A549 treated with AZD9567 at 1 μM for 4 hours (cell line): Measurements from ENCODE around the gene HMG20B. TPM values are rescaled to one million over a fixed set of nuclear protein-coding genes. Genes with fewer than 3 reads are reported as not detected.

ENCODE experiments used
- total RNA-seq: library from RNA; stranded (reverse); fragments of 200-300 nt; extraction: Qiagen RNA extraction; gene quantifications from 5 replicates; pipeline ENCODE4 v1.2.3, GENCODE V29; 2022; ENCODE audit not compliant: insufficient read depth

Gene HMG20B
- 59.5 to 65.3 TPM (median 62.8 TPM) in 5 replicates for total RNA-seq

DNA sequence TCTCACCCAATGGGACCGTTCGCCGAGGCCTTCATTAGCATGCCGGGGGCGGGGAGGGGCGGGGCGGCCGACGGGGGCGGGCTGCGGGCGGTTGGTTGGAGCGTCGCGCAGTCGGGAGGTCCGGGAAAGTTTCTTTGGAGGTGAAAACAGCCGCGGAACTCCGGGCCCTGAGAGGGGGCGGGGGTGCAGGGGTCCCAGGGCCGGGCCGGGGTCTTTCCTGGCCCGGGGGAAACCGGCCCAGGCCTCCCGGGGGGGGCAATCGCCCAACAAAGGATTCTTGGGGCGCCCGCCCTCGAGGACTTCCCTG is at the start of gene HMG20B:
Gene HMG20B, plus strand, starts transcription at position 90 of the 307 bp plus-strand sequence. CDS start 366 bp downstream, outside the sequence.

DNA sequence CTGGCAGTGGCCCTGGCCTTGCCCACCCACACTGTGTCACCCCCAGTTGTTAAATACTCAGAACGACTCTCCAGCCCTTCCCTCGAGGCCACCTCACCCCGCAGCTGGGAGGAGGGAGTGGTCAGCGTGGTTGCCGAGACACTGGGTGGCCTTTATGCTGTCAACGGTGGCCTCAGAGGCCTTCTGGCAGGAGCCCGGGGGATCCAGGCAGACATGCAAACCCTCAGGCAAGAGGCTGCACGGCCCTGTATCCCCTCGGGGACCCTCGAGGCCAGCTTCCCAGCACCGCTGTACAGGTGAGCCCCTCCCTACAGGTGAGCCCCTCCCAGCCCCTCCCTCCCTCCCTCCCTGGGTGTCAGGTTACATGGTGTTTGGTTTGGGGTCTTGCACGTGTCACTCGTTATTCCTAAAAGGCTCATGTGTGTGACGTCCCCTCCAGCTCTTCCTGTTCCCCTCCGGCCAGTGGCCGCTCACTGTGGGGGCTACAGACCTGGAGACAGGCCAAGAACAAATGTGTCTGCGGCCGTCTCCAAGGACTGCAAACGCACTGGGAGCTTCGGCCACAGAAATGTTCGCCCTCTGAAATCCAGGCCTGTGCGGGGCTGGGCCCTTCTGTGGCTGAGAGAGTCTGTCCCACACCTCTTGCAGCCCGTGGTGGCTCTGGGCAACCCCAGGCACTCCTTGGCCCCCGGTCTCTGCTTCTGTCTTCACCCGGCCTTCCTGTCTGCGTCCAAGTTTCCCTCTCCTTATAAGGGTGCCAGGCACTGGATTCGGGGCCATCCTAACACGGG is 33.6 kb upstream of the HMG20B start, which contains the start of gene TEKTIP1:
Gene TEKTIP1, plus strand, starts transcription at position 210 of the 791 bp plus-strand sequence. Its CDS starts 4 bp downstream, at position 214.

DNA sequence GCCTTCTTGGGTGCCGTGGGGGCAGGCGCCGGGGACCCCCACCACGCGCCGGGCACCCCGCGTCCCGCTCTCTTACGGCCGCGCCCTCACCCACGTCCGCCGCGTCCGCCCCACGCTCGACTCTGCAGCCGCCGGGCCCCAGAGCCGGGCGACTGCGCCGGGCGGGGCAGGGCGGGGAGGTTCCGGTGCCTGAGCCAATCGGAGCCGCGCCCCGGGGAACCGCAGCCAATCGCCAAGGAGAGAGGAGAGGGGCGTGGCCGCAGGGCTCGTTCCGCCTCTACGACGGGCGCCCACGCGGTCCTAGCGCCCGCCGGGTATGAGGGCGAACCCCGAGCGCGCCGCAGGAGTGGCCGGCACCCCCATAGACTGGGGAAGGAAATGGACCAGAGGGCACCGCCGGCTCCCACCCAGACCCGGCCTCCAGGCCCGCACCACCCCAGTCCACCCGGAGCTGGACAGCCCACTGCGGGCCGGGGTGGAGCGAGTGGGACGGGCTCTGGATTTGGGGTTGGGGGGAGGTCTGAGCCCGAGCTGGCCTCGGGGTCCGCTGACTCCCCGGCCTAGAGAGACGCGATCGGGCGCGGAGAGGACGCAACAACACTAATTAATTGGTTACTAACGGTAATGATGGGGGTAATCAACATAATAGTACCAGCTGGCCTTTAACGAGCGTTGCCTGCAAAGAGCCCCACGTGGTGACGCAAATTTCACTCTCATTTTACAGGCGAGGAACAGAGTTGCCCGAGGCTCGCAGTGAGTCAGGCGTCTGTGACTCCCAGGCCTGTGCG is 15.1 kb upstream of the HMG20B start, which contains the start of gene MFSD12:
Gene MFSD12, minus strand, starts transcription at position 126 of the 788 bp plus-strand sequence. CDS start 183 bp downstream, outside the sequence.

DNA sequence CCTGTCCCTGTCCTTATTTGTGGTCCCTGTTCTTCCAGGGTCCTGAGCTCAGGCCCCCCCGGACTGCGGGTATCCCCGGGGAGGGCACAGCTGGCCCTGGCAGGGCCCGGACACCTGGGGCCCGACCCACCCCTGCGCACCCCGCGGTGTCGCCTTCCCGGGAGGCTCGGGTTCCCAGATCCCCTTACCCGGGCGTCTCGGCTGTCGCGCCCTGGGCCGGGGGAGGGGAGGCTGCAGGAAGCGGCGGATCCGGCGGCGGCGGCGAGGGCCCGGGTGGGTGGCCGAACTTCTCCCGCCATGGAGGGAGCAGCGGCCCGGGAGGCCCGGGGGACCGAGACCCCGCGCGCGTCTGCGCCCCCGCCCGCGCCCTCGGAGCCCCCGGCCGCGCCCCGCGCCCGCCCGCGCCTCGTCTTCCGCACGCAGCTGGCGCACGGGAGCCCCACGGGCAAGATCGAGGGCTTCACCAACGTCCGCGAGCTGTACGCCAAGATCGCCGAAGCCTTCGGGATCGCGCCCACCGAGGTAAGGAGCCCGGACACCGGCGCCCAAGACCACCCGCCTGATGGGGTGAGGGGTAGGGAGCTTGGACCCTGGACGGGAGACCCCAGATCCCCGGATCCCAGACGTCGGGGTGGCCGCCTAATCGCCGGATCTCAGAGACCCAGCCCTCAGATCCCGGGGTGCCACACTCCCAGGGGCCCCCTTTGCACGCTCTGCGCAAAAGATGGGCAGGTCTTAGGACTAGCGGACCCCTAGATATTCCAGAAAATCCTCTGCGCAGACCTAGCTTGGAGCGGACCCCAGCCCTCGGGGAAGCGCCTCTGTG is 12.8 kb downstream of the HMG20B start, which contains the start of gene GIPC3:
Gene GIPC3, plus strand, starts transcription at position 178 of the 826 bp plus-strand sequence. Its CDS starts 120 bp downstream, at position 298.

DNA sequence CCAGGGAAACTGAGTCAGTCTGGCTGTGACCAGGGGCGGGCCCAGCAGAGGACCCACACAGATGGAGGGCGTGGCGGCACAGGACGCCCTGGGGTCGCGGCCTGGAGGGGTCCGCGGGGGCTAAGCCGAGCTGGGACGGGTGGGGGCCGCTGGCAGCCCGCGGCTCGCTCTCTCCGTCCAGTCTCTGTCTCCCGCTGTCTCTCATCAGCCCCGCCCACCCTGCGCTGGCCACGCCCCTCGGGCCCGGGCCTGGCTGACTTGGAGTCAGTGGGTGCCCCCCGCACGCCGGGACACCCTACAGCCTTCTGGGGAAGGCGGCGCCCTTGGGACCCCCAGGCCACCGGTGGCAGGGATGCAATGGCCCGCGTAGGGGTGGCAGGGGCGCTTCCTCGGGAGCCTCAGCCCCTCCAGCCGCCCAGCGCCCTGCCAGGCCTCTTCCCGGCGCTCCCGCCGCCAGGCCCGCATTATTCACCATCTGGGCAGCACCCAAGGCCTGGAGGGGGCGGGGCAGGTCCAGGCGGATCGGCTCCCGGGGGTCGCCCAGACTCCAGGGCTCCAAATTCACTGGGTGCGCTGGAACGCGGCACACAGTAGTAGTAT is 34.0 kb downstream of the HMG20B start, which contains the start of gene TBXA2R:
Gene TBXA2R, minus strand, starts transcription at position 186 of the 600 bp plus-strand sequence. CDS start 6,241 bp downstream, outside the sequence.

DNA sequence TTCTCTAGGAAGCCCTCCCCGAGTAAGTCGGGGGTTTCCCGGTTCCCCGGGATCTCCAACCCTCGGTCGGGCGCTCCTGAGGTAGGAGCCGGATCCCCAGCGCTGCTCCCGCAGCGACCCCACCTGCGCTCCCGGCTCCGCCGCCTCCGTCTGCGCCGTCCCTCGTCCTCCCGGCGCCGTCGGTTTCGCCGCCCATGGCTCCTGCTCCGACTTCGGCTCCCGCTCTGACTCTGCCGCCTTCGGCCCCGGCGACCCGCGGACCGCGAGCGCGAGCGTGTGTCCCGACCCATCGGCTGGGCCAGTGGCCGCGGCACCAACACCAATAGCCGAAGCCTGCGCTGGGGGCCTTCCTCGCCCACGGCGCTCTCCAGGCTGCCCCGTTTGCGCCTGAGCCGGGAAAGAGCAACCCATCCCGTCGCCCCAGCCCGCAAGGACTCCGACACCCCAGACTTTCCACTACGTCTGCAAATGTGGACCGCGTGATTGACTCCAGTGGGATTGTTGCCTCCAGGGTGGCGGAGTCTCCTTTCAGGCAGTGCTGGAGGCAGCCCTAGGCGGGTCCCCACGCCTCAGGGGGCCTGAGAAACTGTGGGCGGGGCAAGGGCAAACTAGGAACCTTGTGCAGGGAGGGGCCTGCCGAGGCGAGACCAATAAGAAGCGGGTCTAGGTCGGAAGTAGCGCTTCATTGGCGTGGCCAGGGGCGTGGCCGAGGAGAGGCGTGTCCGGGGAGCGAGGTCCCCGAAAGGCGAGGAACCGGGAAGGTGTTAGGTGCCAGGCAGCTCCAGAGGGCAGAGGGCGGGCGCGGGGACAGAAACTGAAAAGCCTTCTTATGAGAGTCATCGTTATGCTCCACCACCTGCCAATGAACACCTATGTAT is 54.0 kb downstream of the HMG20B start, which contains the start of gene CACTIN:
Gene CACTIN, minus strand, starts transcription at position 318 of the 878 bp plus-strand sequence. Its CDS starts 28 bp downstream, at position 290.

Other genes with a start within 250 kb of the HMG20B start
- gene NFIC, start 206.4 kb upstream of the HMG20B start, total RNA-seq: 31.0 to 36.9 TPM (median 33.6 TPM) in 5 replicates
- 0.34 to 0.63 TPM (median 0.49 TPM) in 4 of 5 replicates, not detected in the other for gene SMIM24, start 92.4 kb upstream of the HMG20B start, total RNA-seq
- gene SMIM44, start 89.5 kb upstream of the HMG20B start, total RNA-seq: not detected in 5 replicates
- 5.9 to 19.1 TPM (median 17.2 TPM) in 5 replicates for gene DOHH, start 72.3 kb upstream of the HMG20B start, total RNA-seq
- 20.6 to 37.5 TPM (median 34.1 TPM) in 5 replicates for gene FZR1, start 66.6 kb upstream of the HMG20B start, total RNA-seq
- 0.18 TPM in 1 of 5 replicates, not detected in the others for gene TEKTIP1, start 33.8 kb upstream of the HMG20B start, total RNA-seq
- 127 to 156 TPM (median 150 TPM) in 5 replicates for gene MFSD12, start 15.4 kb upstream of the HMG20B start, total RNA-seq
- 0.15 to 0.26 TPM (median 0.19 TPM) in 4 of 5 replicates, not detected in the other for gene GIPC3, start 12.5 kb downstream of the HMG20B start, total RNA-seq
- gene TBXA2R, start 33.9 kb downstream of the HMG20B start, total RNA-seq: 0.68 to 0.88 TPM (median 0.74 TPM) in 4 of 5 replicates, not detected in the other
- gene CACTIN, start 53.8 kb downstream of the HMG20B start, total RNA-seq: 9.5 to 21.6 TPM (median 19.1 TPM) in 5 replicates
- gene PIP5K1C, start 127.5 kb downstream of the HMG20B start, total RNA-seq: 9.2 to 14.2 TPM (median 12.9 TPM) in 5 replicates
- gene TJP3, start 135.4 kb downstream of the HMG20B start, total RNA-seq: 0.26 to 0.46 TPM (median 0.40 TPM) in 4 of 5 replicates, not detected in the other
- 9.7 to 12.4 TPM (median 11.8 TPM) in 5 replicates for gene APBA3, start 188.7 kb downstream of the HMG20B start, total RNA-seq
- gene MRPL54, start 189.7 kb downstream of the HMG20B start, total RNA-seq: 53.4 to 74.7 TPM (median 65.3 TPM) in 5 replicates
- gene RAX2, start 199.3 kb downstream of the HMG20B start, total RNA-seq: not detected in 5 replicates
- 0.77 to 1.0 TPM (median 0.90 TPM) in 4 of 5 replicates, not detected in the other for gene MATK, start 213.4 kb downstream of the HMG20B start, total RNA-seq